CD4-positive, CD25-positive, alpha-beta regulatory T cell (primary cell): ENCODE results near the gene LENG8. TPM values are rescaled to one million over a fixed set of nuclear protein-coding genes. Genes with fewer than 3 reads are reported as not detected.

Experiments used
- polyA plus RNA-seq, 4 donors: library from polyadenylated mRNA; unstranded; fragments of 300-500 nt; fragmentation: Illumina TruSeq; gene quantifications; one replicate each; pipeline ENCODE4 v1.2.3, GENCODE V29; 2021
- total RNA-seq: library from RNA; stranded (reverse); gene quantifications from one replicate; pipeline ENCODE4 v1.2.3, GENCODE V29; 2022

LENG8 gene
- total and polyA plus RNA-seq, 5 donors from 2014 or later, result 3.9 to 558 (median 6.5) TPM

Other genes starting within 250 kb of the LENG8 start
- gene RPS9, start 248.3 kb upstream of the LENG8 start, total RNA-seq, result 1,161 TPM
- gene RPS9, start 248.3 kb upstream of the LENG8 start, polyA plus RNA-seq, result 1,000 to 10,000 TPM in 2 of 4 donors, 100 to 1,000 TPM in 2; 756 to 1,075 (median 892) TPM
- 4.1 TPM for gene LILRB3, start 226.2 kb upstream of the LENG8 start, total RNA-seq
- gene LILRB3, start 226.2 kb upstream of the LENG8 start, polyA plus RNA-seq, result under 1 TPM in 3 of 4 donors, not detected in 1; 0.07 to 0.65 (median 0.17) TPM
- not detected for gene LILRA6, start 206.4 kb upstream of the LENG8 start, total RNA-seq
- under 1 TPM in 2 of 4 donors, not detected in 2; 0.11 to 0.13 TPM for gene LILRA6, start 206.4 kb upstream of the LENG8 start, polyA plus RNA-seq
- not detected for gene LILRB5, start 191.9 kb upstream of the LENG8 start, total RNA-seq
- not detected for gene LILRB5, start 191.9 kb upstream of the LENG8 start, polyA plus RNA-seq
- gene LILRB2, start 168.1 kb upstream of the LENG8 start, total RNA-seq, result not detected
- under 1 TPM in 1 of 4 donors, not detected in 3; 0.24 TPM for gene LILRB2, start 168.1 kb upstream of the LENG8 start, polyA plus RNA-seq
- not detected for gene LILRA5, start 136.0 kb upstream of the LENG8 start, total RNA-seq
- under 1 TPM in 1 of 4 donors, not detected in 3; 0.67 TPM for gene LILRA5, start 136.0 kb upstream of the LENG8 start, polyA plus RNA-seq
- not detected for gene LILRA4, start 110.0 kb upstream of the LENG8 start, total RNA-seq
- gene LILRA4, start 110.0 kb upstream of the LENG8 start, polyA plus RNA-seq, result not detected
- 33.2 TPM for gene LAIR1, start 84.3 kb upstream of the LENG8 start, total RNA-seq
- gene LAIR1, start 84.3 kb upstream of the LENG8 start, polyA plus RNA-seq, result 10 to 100 TPM; 39.3 to 61.8 (median 45.3) TPM
- not detected for gene TTYH1, start 33.7 kb upstream of the LENG8 start, total RNA-seq
- under 1 TPM in 3 of 4 donors, not detected in 1; 0.17 to 1.00 (median 0.31) TPM for gene TTYH1, start 33.7 kb upstream of the LENG8 start, polyA plus RNA-seq
- gene LENG9, start 14.6 kb downstream of the LENG8 start, total RNA-seq, result 3.9 TPM
- gene LENG9, start 14.6 kb downstream of the LENG8 start, polyA plus RNA-seq, result under 1 TPM in 3 of 4 donors, not detected in 1; 0.21 to 0.73 (median 0.33) TPM
- gene CDC42EP5, start 24.1 kb downstream of the LENG8 start, total RNA-seq, result not detected
- not detected for gene CDC42EP5, start 24.1 kb downstream of the LENG8 start, polyA plus RNA-seq
- gene LAIR2, start 53.6 kb downstream of the LENG8 start, total RNA-seq, result 62.2 TPM
- 100 to 1,000 TPM; 123 to 365 (median 158) TPM for gene LAIR2, start 53.6 kb downstream of the LENG8 start, polyA plus RNA-seq
- not detected for gene LILRA2, start 124.6 kb downstream of the LENG8 start, total RNA-seq
- gene LILRA2, start 124.6 kb downstream of the LENG8 start, polyA plus RNA-seq, result under 1 TPM in 2 of 4 donors, not detected in 2; 0.18 to 0.64 TPM
- not detected for gene LILRA1, start 144.4 kb downstream of the LENG8 start, total RNA-seq
- gene LILRA1, start 144.4 kb downstream of the LENG8 start, polyA plus RNA-seq, result under 1 TPM in 1 of 4 donors, not detected in 3; 0.10 TPM
- not detected for gene LILRB1, start 181.3 kb downstream of the LENG8 start, total RNA-seq
- under 1 TPM in 2 of 4 donors, not detected in 2; 0.10 to 0.14 TPM for gene LILRB1, start 181.3 kb downstream of the LENG8 start, polyA plus RNA-seq
- gene LILRB4, start 213.8 kb downstream of the LENG8 start, total RNA-seq, result not detected
- gene LILRB4, start 213.8 kb downstream of the LENG8 start, polyA plus RNA-seq, result not detected